Hematopoietic multipotent progenitor cell treated with erythropoietin and hydrocortisone succinate and interleukin-3 and kit ligand, for 8 days (in vitro differentiated cells): ENCODE data around the gene PCNX1.

Source experiments
- DNase-seq: peaks from one replicate; pipeline ENCODE4 v3.0.0-alpha.2; 2015

The PCNX1 gene

GRCh38 chr14:70889555-70889954 is 17.7 kb upstream of the PCNX1 start:
- no peak for DNase-seq

GRCh38 chr14:70890826-70891659 is 16.2 kb upstream of the PCNX1 start:
- DNase-seq, result no peak

- no peak for DNase-seq
These were observed 15.5 kb upstream of the PCNX1 start for GRCh38 chr14:70891737-70892136.

GRCh38 chr14:70893062-70893845 is 14.0 kb upstream of the PCNX1 start:
- no peak for DNase-seq

GRCh38 chr14:70893858-70894291 is 13.4 kb upstream of the PCNX1 start:
- DNase-seq, result no peak

- no peak for DNase-seq
These were observed 12.4 kb upstream of the PCNX1 start for GRCh38 chr14:70894868-70895267.

- no peak for DNase-seq
These were observed 10.9 kb upstream of the PCNX1 start for GRCh38 chr14:70896317-70896716.

- DNase-seq, result no peak
These were observed 10.3 kb upstream of the PCNX1 start for GRCh38 chr14:70896981-70897380.

- DNase-seq, result no peak
These were observed 9.8 kb upstream of the PCNX1 start for GRCh38 chr14:70897464-70897863.

- no peak for DNase-seq
These were observed 9.0 kb upstream of the PCNX1 start for GRCh38 chr14:70898111-70898745.

- DNase-seq, result no peak
These were observed 6.0 kb upstream of the PCNX1 start for GRCh38 chr14:70901269-70901668.

GRCh38 chr14:70902184-70902583 is 5.1 kb upstream of the PCNX1 start:
- DNase-seq, result no peak

GRCh38 chr14:70904373-70904772 is 2.9 kb upstream of the PCNX1 start:
- DNase-seq, result no peak

GRCh38 chr14:70905301-70905700 is 2.0 kb upstream of the PCNX1 start:
- DNase-seq, result no peak

GRCh38 chr14:70906793-70907175 is 475 bp upstream of the PCNX1 start:
- no peak for DNase-seq

- DNase-seq, result peak; percentile 17
These were observed 1.0 kb downstream of the PCNX1 start for GRCh38 chr14:70907996-70908934.

GRCh38 chr14:70908935-70909641 is 1.8 kb downstream of the PCNX1 start:
- DNase-seq, result no peak

- no peak for DNase-seq
These were observed 2.7 kb downstream of the PCNX1 start for GRCh38 chr14:70909733-70910614.

- no peak for DNase-seq
These were observed 8.2 kb downstream of the PCNX1 start for GRCh38 chr14:70915415-70915814.

GRCh38 chr14:70916300-70916699 is 9.0 kb downstream of the PCNX1 start:
- no peak for DNase-seq

GRCh38 chr14:70916799-70917198 is 9.5 kb downstream of the PCNX1 start:
- DNase-seq, result no peak
